ENCODE data around the gene MED16.

GRCh38 chr19:931860-932647, 39.1 kb upstream of the MED16 start:
- TF ChIP-seq CTCF (conservative IDR thresholded peaks at IDR 0.05 in 1 of 2, IDR thresholded peaks at IDR 0.05 in 1 of 2; ENCODE audit: low read depth in 1 of 2, low read length in 2 of 2) (no peak), EZH2 (IDR thresholded peaks at IDR 0.05; ENCODE audit: low read length, missing control alignments) (no peak)
